ENCODE measurements around the gene SETD1A. TPM values are rescaled to one million over a fixed set of nuclear protein-coding genes. Genes with fewer than 3 reads are reported as not detected.

Gene SETD1A
- total RNA-seq, 2 experiments from 2014 or later, result 40.1 to 41.2 TPM

- H3K27ac ChIP-seq (ENCODE audit: low read depth in 1 of 2, low read length in 2 of 2), result no peak overlapping the region
- no peaks in the 10 kb centered on the region for H3K9me3 Mint-ChIP-seq
- H3K9me3 ChIP-seq (ENCODE audit: control insufficient read depth in 1 of 2, insufficient read depth in 1 of 2, low read length in 2 of 2), result no peaks in the 10 kb centered on the region
- no peak for TF ChIP-seq CTCF (IDR thresholded peaks at IDR 0.05)
- H3K27me3 Mint-ChIP-seq, result peaks cover 23% of the 10 kb centered on the region
- no peak overlapping the region for H3K4me3 ChIP-seq (ENCODE audit: low read length)
- H3K27me3 ChIP-seq (ENCODE audit: control insufficient read depth in 1 of 2, insufficient read depth in 2 of 2, low read length in 2 of 2), result peaks cover 2 to 13% of the 10 kb centered on the region in 2 experiments
- no peaks in the 10 kb centered on the region for H3K36me3 Mint-ChIP-seq (ENCODE audit: low read depth)
- ChIA-PET POLR2A (no interaction called here), CTCF (interaction anchor here (0.8 kb wide), 1 partner anchor 134 kb away, joined by 3 read pairs; no protein-coding TSS in a partner anchor)
- DNase-seq (no peak), ATAC-seq (ENCODE audit: poor library complexity) (no peak)
- H3K4me1 ChIP-seq (ENCODE audit: insufficient read depth, low read length), result peaks cover 9% of the 10 kb centered on the region
- H3K27ac Mint-ChIP-seq, result no peak overlapping the region
- intact Hi-C loops (cut with DNase I, micrococcal nuclease), result no loop called here
- peak overlapping the region; percentile 34 for H3K4me3 Mint-ChIP-seq
- H3K4me1 Mint-ChIP-seq (ENCODE audit: low read depth), result peaks cover 23% of the 10 kb centered on the region
- H3K36me3 ChIP-seq (ENCODE audit: insufficient read depth, low read length), result no peaks in the 10 kb centered on the region
Observed at GRCh38 chr16:31008551-31008950, 51.0 kb downstream of the SETD1A start.

- TF ChIP-seq CTCF (IDR thresholded peaks at IDR 0.05), result no peak
- Histone ChIP-seq H3K4me1 (ENCODE audit: insufficient read depth, low read length) (peaks cover 9% of the 10 kb centered on the region), H3K27ac (ENCODE audit: low read depth in 1 of 2, low read length in 2 of 2) (no peak overlapping the region), H3K4me3 (ENCODE audit: low read length) (no peak overlapping the region), H3K9me3 (ENCODE audit: control insufficient read depth in 1 of 2, insufficient read depth in 1 of 2, low read length in 2 of 2) (no peaks in the 10 kb centered on the region), H3K27me3 (ENCODE audit: control insufficient read depth in 1 of 2, insufficient read depth in 2 of 2, low read length in 2 of 2) (peaks cover 2 to 13% of the 10 kb centered on the region in 2 experiments), H3K36me3 (ENCODE audit: insufficient read depth, low read length) (no peaks in the 10 kb centered on the region)
- H3K36me3 Mint-ChIP-seq (ENCODE audit: low read depth), result no peaks in the 10 kb centered on the region
- H3K4me3 Mint-ChIP-seq, result peak overlapping the region; percentile 77
- DNase-seq, result no peak
- H3K9me3 Mint-ChIP-seq, result no peaks in the 10 kb centered on the region
- H3K4me1 Mint-ChIP-seq (ENCODE audit: low read depth), result peaks cover 23% of the 10 kb centered on the region
- intact Hi-C loops (cut with DNase I, micrococcal nuclease), result no loop called here
- ChIA-PET POLR2A (no interaction called here), CTCF (interaction anchor here (0.8 kb wide), 1 partner anchor 133 kb away, joined by 3 read pairs; no protein-coding TSS in a partner anchor)
- ATAC-seq (ENCODE audit: poor library complexity), result no peak
- peaks cover 26% of the 10 kb centered on the region for H3K27me3 Mint-ChIP-seq
- H3K27ac Mint-ChIP-seq, result no peak overlapping the region
Observed at GRCh38 chr16:31009120-31009519, 51.6 kb downstream of the SETD1A start.

GRCh38 chr16:31009894-31010584 is 52.5 kb downstream of the SETD1A start:
- POLR2A ChIA-PET, result no interaction called here
- peak; percentile 45 for ATAC-seq (ENCODE audit: poor library complexity)
- Mint-ChIP-seq H3K9me3 (no peaks in the 10 kb centered on the region), H3K27me3 (peaks cover 29% of the 10 kb centered on the region), H3K36me3 (ENCODE audit: low read depth) (no peaks in the 10 kb centered on the region), H3K4me1 (ENCODE audit: low read depth) (peaks cover 23% of the 10 kb centered on the region), H3K27ac (no peak overlapping the region), H3K4me3 (peak overlapping the region; percentile 85)
- peaks cover 9% of the 10 kb centered on the region for H3K4me1 ChIP-seq (ENCODE audit: insufficient read depth, low read length)
- peak in 2 of 14 experiments; percentile 19 to 37 for DNase-seq
- peak overlapping the region; percentile 10 for H3K4me3 ChIP-seq (ENCODE audit: low read length)
- CTCF ChIA-PET, result no interaction called here
- TF ChIP-seq CTCF (IDR thresholded peaks at IDR 0.05), result no peak
- H3K9me3 ChIP-seq (ENCODE audit: control insufficient read depth in 1 of 2, insufficient read depth in 1 of 2, low read length in 2 of 2), result no peaks in the 10 kb centered on the region
- H3K27ac ChIP-seq (ENCODE audit: low read depth in 1 of 2, low read length in 2 of 2), result no peak overlapping the region
- intact Hi-C loops (cut with DNase I, micrococcal nuclease), result no loop called here
- H3K27me3 ChIP-seq (ENCODE audit: control insufficient read depth in 1 of 2, insufficient read depth in 2 of 2, low read length in 2 of 2), result peaks cover 2 to 13% of the 10 kb centered on the region in 2 experiments
- no peaks in the 10 kb centered on the region for H3K36me3 ChIP-seq (ENCODE audit: insufficient read depth, low read length)

Data from CD4-positive, alpha-beta T cell (primary cell).